SU-DHL-6 (cell line): ENCODE measurements around the gene KDM2A.

Experiments
- H2AFZ ChIP-seq: fragments of 200-600 bp; sonication (generic); 2 replicates; pipeline ENCODE4 v1.6.1; 2014; ENCODE audit warnings: low read depth, mild to moderate bottlenecking, moderate library complexity, mixed read lengths, antibody characterized with exemption, low read length; ENCODE audit not compliant: severe bottlenecking
- H3F3A ChIP-seq: fragments of 200-600 bp; shearing (Covaris generic); 2 replicates; pipeline ENCODE4 v1.6.0; 2016; ENCODE audit warnings: antibody characterized with exemption, mild to moderate bottlenecking; ENCODE audit not compliant: insufficient read depth
- H3K27ac ChIP-seq: fragments of 200-600 bp; sonication (generic); 2 replicates; pipeline ENCODE4 v1.5.1; 2016; ENCODE audit warnings: low read depth, mild to moderate bottlenecking, low read length, moderate library complexity, mixed read lengths
- H3K27me3 ChIP-seq: fragments of 200-600 bp; sonication (generic), shearing (Covaris generic); 2 replicates; pipeline ENCODE4 v1.6.0; 2014; ENCODE audit warnings: mild to moderate bottlenecking, low read length
- H3K36me3 ChIP-seq: fragments of 200-600 bp; sonication (generic); 2 replicates; pipeline ENCODE4 v1.6.1; 2014; ENCODE audit warnings: mild to moderate bottlenecking, low read length, mixed read lengths
- H3K4me2 ChIP-seq: fragments of 300-600, 200-600 bp; shearing (Covaris generic), sonication (generic); 2 replicates; pipeline ENCODE4 v1.6.0; 2014; ENCODE audit warnings: low read length, low read depth, mild to moderate bottlenecking; ENCODE audit not compliant: poor library complexity, severe bottlenecking
- H3K4me3 ChIP-seq: fragments of 200-600 bp; sonication (generic); 2 replicates; pipeline ENCODE4 v1.5.1; 2014; ENCODE audit warnings: antibody characterized with exemption, low read length, mild to moderate bottlenecking, mixed read lengths; ENCODE audit not compliant: insufficient read depth, poor library complexity, severe bottlenecking
- H3K79me2 ChIP-seq: fragments of 200-600 bp; sonication (generic); 2 replicates; pipeline ENCODE4 v1.6.1; 2014; ENCODE audit warnings: mild to moderate bottlenecking, low read length, moderate library complexity; ENCODE audit not compliant: insufficient read depth
- H3K9ac ChIP-seq: fragments of 200-600 bp; sonication (generic); 2 replicates; pipeline ENCODE4 v1.7.0; 2014; ENCODE audit warnings: mild to moderate bottlenecking, low read length
- H3K9me2 ChIP-seq: fragments of 200-600 bp; sonication (generic); replicated peaks from 2 replicates; pipeline ENCODE4 v1.6.1; 2014; ENCODE audit warnings: low read length; ENCODE audit not compliant: insufficient read depth
- H3K9me3 ChIP-seq: fragments of 200-600 bp; sonication (generic); 2 replicates; pipeline ENCODE4 v1.6.1; 2014; ENCODE audit warnings: low read length, mixed read lengths; ENCODE audit not compliant: insufficient read depth
- H4K20me1 ChIP-seq: fragments of 200-600 bp; sonication (generic); 2 replicates; pipeline ENCODE4 v1.6.1; 2014; ENCODE audit warnings: low read depth, mild to moderate bottlenecking, antibody characterized with exemption, low read length, moderate library complexity, mixed read lengths
- CTCF ChIP-seq: fragments of 200-600 bp; sonication (generic); IDR thresholded peaks from one replicate; pipeline ENCODE4 v1.5.1; 2017; ENCODE audit warnings: antibody characterized with exemption, mild to moderate bottlenecking, low read length, moderate library complexity; ENCODE audit not compliant: insufficient read depth, poor library complexity, severe bottlenecking
- EZH2phosphoT487 ChIP-seq: fragments of 200-600 bp; sonication (generic), shearing (Covaris generic); conservative IDR thresholded peaks from 2 replicates; pipeline ENCODE4 v1.6.1; 2018; ENCODE audit warnings: mild to moderate bottlenecking, antibody characterized with exemption, low read length, moderate library complexity, mixed read lengths

The KDM2A gene

GRCh38 chr11:67299471-67300191 lies 180.6 kb downstream of the KDM2A start:
- H3K4me2 ChIP-seq = no peak overlapping the region

GRCh38 chr11:67300256-67300755 lies 181.2 kb downstream of the KDM2A start:
- TF ChIP-seq CTCF (no peak), EZH2phosphoT487 (no peak)
- no peaks in the 10 kb centered on the region for H3F3A ChIP-seq
- peaks cover 11% of the 10 kb centered on the region for H3K36me3 ChIP-seq
- no peak overlapping the region for H3K27ac ChIP-seq
- H3K9me3 ChIP-seq = no peaks in the 10 kb centered on the region
- no peak overlapping the region for H3K4me2 ChIP-seq
- no peak overlapping the region for H2AFZ ChIP-seq
- H3K27me3 ChIP-seq = no peaks in the 10 kb centered on the region
- no peaks in the 10 kb centered on the region for H3K79me2 ChIP-seq
- no peaks in the 10 kb centered on the region for H3K9me2 ChIP-seq
- no peak overlapping the region for H3K9ac ChIP-seq
- H3K4me3 ChIP-seq = no peak overlapping the region
- H4K20me1 ChIP-seq = no peaks in the 10 kb centered on the region

More at GRCh38 chr11:67299471-67300191, 180.6 kb downstream of the KDM2A start:
- no peak for TF ChIP-seq CTCF
- TF ChIP-seq EZH2phosphoT487 = no peak
- no peaks in the 10 kb centered on the region for H3F3A ChIP-seq
- H4K20me1 ChIP-seq = no peaks in the 10 kb centered on the region
- no peaks in the 10 kb centered on the region for H3K9me3 ChIP-seq
- no peaks in the 10 kb centered on the region for H3K27me3 ChIP-seq
- no peak overlapping the region for H3K4me3 ChIP-seq
- H3K9me2 ChIP-seq = no peaks in the 10 kb centered on the region
- peaks cover 16% of the 10 kb centered on the region for H3K36me3 ChIP-seq
- H3K79me2 ChIP-seq = no peaks in the 10 kb centered on the region
- no peak overlapping the region for H2AFZ ChIP-seq
- no peak overlapping the region for H3K9ac ChIP-seq
- no peak overlapping the region for H3K27ac ChIP-seq

GRCh38 chr11:67300756-67301312 lies 181.8 kb downstream of the KDM2A start:
- H2AFZ ChIP-seq = no peak overlapping the region
- no peaks in the 10 kb centered on the region for H4K20me1 ChIP-seq
- H3K9ac ChIP-seq = no peak overlapping the region
- no peak overlapping the region for H3K4me2 ChIP-seq
- peaks cover 7% of the 10 kb centered on the region for H3K36me3 ChIP-seq
- no peaks in the 10 kb centered on the region for H3K79me2 ChIP-seq
- H3K9me3 ChIP-seq = no peaks in the 10 kb centered on the region
- no peak overlapping the region for H3K27ac ChIP-seq
- no peak overlapping the region for H3K4me3 ChIP-seq
- TF ChIP-seq EZH2phosphoT487 (no peak), CTCF (no peak)
- no peaks in the 10 kb centered on the region for H3K27me3 ChIP-seq
- no peaks in the 10 kb centered on the region for H3F3A ChIP-seq
- no peaks in the 10 kb centered on the region for H3K9me2 ChIP-seq
